Upper lobe of right lung (tissue), 1 donor: ENCODE measurements around the gene TM7SF3. TPM values are rescaled to one million over a fixed set of nuclear protein-coding genes. Genes with fewer than 3 reads are reported as not detected.

Experiments used
- ATAC-seq: fragments of 200-7000 bp; cut with Tn5 transposase; one replicate; pipeline ENCODE4 v1.9.1; 2020; ENCODE audit warnings: mild to moderate bottlenecking, moderate library complexity
- DNase-seq: peaks from one replicate; pipeline ENCODE4 v3.0.0-alpha.2; 2020
- H3K27ac ChIP-seq: fragments of 200-600 bp; one replicate; pipeline ENCODE4 v1.8.0; 2022
- H3K27me3 ChIP-seq: fragments of 200-600 bp; one replicate; pipeline ENCODE4 v1.8.0; 2022; ENCODE audit warnings: mild to moderate bottlenecking
- H3K36me3 ChIP-seq: fragments of 200-600 bp; one replicate; pipeline ENCODE4 v1.8.0; 2022
- H3K4me1 ChIP-seq: fragments of 200-600 bp; one replicate; pipeline ENCODE4 v1.8.0; 2022
- H3K4me3 ChIP-seq: fragments of 200-600 bp; one replicate; pipeline ENCODE4 v1.8.0; 2022; ENCODE audit warnings: mild to moderate bottlenecking
- H3K9me3 ChIP-seq: fragments of 200-600 bp; one replicate; pipeline ENCODE4 v1.8.0; 2022
- intact Hi-C: fragments of 100-400 bp; cut with DNase I; formaldehyde crosslinking; loops from one replicate; pipeline ENCODE4 v1.11.0; 2022
- total RNA-seq: library from RNA; stranded (reverse); fragmentation: NEBNext Ultra II Directional; extraction: Animal tissue kit (Norgen Biotek cat#: 25700); gene quantifications from one replicate; pipeline ENCODE4 v1.2.1, GENCODE V29; 2021
- TF ChIP-seq, protein P1 (sequence below): fragments of 200-600 bp; IDR thresholded peaks from one replicate; pipeline ENCODE4 v1.8.0; 2022; ENCODE audit warnings: antibody characterized with exemption
- donor health status: DM: no; HTN: yes; CAD: no; lungs with severe emphysema.

TM7SF3 gene
- total RNA-seq, 1 donor from 2014 or later = 68.9 TPM

GRCh38 chr12:26954027-26954426, 60.2 kb downstream of the TM7SF3 start:
- H3K4me1 ChIP-seq = peaks cover 19% of the 10 kb centered on the region
- peaks cover 31% of the 10 kb centered on the region for H3K36me3 ChIP-seq
- DNase-seq = no peak
- peak overlapping the region; percentile 33 for H3K27ac ChIP-seq
- no peaks in the 10 kb centered on the region for H3K9me3 ChIP-seq
- H3K27me3 ChIP-seq = no peaks in the 10 kb centered on the region
- ATAC-seq = no peak
- no peak overlapping the region for H3K4me3 ChIP-seq
- TF ChIP-seq, protein P1, sequence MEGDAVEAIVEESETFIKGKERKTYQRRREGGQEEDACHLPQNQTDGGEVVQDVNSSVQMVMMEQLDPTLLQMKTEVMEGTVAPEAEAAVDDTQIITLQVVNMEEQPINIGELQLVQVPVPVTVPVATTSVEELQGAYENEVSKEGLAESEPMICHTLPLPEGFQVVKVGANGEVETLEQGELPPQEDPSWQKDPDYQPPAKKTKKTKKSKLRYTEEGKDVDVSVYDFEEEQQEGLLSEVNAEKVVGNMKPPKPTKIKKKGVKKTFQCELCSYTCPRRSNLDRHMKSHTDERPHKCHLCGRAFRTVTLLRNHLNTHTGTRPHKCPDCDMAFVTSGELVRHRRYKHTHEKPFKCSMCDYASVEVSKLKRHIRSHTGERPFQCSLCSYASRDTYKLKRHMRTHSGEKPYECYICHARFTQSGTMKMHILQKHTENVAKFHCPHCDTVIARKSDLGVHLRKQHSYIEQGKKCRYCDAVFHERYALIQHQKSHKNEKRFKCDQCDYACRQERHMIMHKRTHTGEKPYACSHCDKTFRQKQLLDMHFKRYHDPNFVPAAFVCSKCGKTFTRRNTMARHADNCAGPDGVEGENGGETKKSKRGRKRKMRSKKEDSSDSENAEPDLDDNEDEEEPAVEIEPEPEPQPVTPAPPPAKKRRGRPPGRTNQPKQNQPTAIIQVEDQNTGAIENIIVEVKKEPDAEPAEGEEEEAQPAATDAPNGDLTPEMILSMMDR = no peak
- intact Hi-C loops = no loop called here

DNA sequence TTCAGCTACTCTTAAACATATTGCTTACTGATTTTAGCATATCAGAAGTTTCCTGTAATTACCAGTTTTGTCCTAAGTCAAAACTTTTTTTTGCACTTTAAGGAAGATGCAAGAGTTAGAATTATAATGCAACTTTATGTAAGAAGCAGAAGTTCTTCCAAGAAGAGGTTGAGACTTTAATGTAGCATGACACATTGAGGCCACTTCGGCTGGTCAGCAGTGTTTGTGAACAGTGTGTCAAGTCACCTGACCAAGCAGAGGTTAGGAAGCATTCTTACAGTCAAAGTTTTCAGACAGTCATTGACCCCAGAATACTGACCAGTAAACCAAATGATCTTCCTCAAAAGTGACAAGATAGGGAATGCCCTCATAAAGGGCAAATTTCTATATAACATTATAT, 60.7 kb downstream of the TM7SF3 start:
- Histone ChIP-seq H3K27me3 (no peaks in the 10 kb centered on the region), H3K9me3 (peaks cover under 1% of the 10 kb centered on the region), H3K27ac (peak overlapping the region; percentile 33), H3K4me3 (no peak overlapping the region), H3K36me3 (peaks cover 25% of the 10 kb centered on the region), H3K4me1 (peaks cover 19% of the 10 kb centered on the region)
- DNase-seq = no peak
- TF ChIP-seq, protein P1 = no peak
- peak; percentile 97 for ATAC-seq
- intact Hi-C loops = no loop called here

DNA sequence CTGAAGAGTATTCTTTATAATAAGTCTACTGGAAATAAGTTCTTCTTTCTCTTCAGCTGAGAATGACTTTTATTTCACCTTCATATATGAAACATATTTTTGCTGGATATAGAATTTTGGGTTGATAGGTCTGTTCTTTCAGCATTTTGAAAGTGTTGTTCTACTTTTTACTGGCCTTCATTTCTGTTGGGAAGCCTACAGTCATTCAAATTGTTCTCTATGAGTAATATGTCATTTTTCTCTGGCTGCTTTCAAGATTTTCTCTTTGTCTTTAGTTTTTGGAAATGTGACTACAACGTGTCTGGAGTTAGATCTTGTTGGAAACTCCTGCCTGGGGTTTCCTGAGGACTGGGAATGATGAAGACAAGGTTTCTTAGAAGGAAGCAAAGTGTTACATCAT, 65.9 kb downstream of the TM7SF3 start:
- intact Hi-C loops = no loop called here
- Histone ChIP-seq H3K9me3 (peaks cover 3% of the 10 kb centered on the region), H3K27me3 (no peaks in the 10 kb centered on the region), H3K36me3 (no peaks in the 10 kb centered on the region), H3K27ac (no peak overlapping the region), H3K4me3 (no peak overlapping the region), H3K4me1 (peaks cover 9% of the 10 kb centered on the region)
- ATAC-seq = no peak
- TF ChIP-seq, protein P1 = no peak
- no peak for DNase-seq

GRCh38 chr12:26941215-26941594, 73.0 kb downstream of the TM7SF3 start:
- H3K27me3 ChIP-seq = no peaks in the 10 kb centered on the region
- TF ChIP-seq, protein P1 = no peak
- H3K4me3 ChIP-seq = peak overlapping the region; percentile 97
- H3K4me1 ChIP-seq = peaks cover 41% of the 10 kb centered on the region
- ATAC-seq (no peak), DNase-seq (no peak)
- intact Hi-C loops = no loop called here
- peak overlapping the region; percentile 33 for H3K27ac ChIP-seq
- H3K36me3 ChIP-seq = no peaks in the 10 kb centered on the region
- no peaks in the 10 kb centered on the region for H3K9me3 ChIP-seq

- Histone ChIP-seq H3K27ac (peak overlapping the region; percentile 33), H3K27me3 (no peaks in the 10 kb centered on the region), H3K9me3 (no peaks in the 10 kb centered on the region), H3K4me3 (peak overlapping the region; percentile 97), H3K4me1 (peaks cover 46% of the 10 kb centered on the region), H3K36me3 (no peaks in the 10 kb centered on the region)
- TF ChIP-seq, protein P1 = no peak
- intact Hi-C loops = no loop called here
- ATAC-seq (no peak), DNase-seq (no peak)
Measured at GRCh38 chr12:26940516-26941214, 73.5 kb downstream of the TM7SF3 start.
